GM12801 (cell line): ENCODE measurements around the gene SERINC5.

Source experiments
- TF ChIP-seq, protein P1 (sequence below): IDR thresholded peaks from one replicate; pipeline ENCODE4 v1.5.1; 2011; ENCODE audit warnings: control low read depth; ENCODE audit not compliant: insufficient read length; ENCODE audit errors: extremely low read depth

Gene SERINC5

DNA sequence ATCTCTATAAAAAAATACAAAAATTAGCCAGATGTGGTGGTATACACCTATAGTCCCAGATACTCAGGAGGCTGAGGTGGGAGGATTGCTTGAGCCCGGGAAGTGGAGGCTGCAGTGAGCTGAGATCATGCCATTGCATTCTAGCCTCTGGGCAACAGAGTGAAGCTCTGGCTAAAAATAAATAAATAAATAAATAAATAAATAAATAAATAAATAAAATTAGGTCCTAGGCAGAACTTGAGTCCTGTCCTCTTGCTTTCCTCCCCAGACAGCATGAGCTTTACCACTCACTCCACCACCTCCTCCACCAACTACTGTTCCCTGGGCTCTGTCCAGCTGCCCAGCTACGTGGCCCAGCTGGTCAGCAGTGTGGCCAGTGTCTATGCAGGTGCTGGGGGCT is 32.3 kb upstream of the SERINC5 start:
- TF ChIP-seq, protein P1, sequence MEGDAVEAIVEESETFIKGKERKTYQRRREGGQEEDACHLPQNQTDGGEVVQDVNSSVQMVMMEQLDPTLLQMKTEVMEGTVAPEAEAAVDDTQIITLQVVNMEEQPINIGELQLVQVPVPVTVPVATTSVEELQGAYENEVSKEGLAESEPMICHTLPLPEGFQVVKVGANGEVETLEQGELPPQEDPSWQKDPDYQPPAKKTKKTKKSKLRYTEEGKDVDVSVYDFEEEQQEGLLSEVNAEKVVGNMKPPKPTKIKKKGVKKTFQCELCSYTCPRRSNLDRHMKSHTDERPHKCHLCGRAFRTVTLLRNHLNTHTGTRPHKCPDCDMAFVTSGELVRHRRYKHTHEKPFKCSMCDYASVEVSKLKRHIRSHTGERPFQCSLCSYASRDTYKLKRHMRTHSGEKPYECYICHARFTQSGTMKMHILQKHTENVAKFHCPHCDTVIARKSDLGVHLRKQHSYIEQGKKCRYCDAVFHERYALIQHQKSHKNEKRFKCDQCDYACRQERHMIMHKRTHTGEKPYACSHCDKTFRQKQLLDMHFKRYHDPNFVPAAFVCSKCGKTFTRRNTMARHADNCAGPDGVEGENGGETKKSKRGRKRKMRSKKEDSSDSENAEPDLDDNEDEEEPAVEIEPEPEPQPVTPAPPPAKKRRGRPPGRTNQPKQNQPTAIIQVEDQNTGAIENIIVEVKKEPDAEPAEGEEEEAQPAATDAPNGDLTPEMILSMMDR, result no peak

DNA sequence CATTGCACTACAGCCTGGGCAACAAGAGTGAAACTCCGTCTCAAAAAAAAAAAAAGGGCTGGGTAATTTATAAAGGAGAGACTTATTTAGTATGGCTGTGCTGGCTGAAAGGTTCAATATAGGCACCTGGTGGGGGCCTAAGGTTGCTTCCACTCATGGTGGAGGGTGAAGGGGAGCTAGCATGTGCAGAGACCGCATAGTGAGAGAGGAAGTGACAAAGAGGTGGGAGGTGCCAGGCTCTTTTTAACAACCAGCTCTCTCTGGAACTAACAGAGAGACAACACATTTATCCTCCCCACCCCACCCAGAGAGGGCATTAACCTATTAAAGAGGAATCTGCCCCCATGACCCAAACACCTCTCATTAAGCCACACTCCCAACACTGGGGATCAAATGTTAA is 28.9 kb upstream of the SERINC5 start:
- TF ChIP-seq, protein P1, result no peak

DNA sequence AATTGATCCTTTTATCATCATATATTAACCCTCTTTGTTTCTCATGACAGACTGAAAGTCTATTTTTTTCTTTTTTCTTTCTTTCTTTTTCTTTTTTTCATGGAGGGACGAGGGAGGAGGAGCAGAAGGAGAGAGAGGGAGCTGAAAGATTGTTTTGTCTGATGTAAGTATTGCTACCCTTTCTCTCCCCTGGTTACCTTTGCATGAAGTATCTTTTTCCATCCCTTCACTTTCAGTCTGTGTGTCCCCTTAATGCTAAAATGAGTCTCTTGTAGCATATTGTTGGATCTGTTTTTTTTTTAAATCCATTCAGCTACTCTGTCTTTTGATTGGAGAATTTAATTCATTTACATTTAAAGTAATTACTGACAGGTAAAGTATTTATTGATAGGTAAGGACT is 27.5 kb upstream of the SERINC5 start:
- TF ChIP-seq, protein P1, result no peak

DNA sequence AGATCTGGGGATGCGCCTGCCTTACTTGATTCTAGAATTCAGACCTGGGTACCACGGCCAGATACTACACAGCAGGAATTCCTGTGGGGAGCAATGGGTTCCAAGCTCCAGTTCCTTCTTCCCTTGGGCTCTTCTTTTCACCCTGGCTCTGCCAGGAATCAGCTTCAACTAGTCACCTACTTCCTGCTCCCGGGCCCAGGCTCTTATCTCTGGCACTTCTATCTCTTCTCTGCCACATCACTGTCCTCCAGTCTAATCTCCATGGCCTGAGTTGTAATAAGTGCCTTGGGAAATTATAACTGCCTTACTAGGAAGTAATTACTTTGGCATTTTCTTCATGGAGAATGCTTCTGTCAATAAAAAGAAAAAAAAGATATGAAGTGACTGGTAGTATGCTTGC is 26.2 kb upstream of the SERINC5 start:
- TF ChIP-seq, protein P1, result no peak

DNA sequence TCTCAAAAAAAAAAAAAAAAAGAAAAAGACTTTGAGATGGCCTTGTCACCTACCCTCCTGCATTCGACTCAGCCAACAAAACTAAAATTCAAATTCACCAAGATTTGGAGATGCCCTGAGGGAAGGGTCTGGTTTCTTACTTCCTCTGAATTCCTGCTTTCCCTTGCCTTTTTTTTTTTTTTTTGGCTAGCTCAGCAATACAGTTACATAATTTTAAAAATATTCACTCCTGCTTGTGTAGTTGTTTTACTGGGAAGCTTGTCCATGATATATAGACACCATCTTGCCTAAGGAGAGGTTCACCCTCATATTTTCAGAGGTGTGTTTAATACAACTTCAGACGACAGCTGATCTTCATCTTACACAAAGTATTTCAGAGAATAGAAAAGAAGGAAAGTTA is 21.3 kb upstream of the SERINC5 start:
- TF ChIP-seq, protein P1, result no peak

DNA sequence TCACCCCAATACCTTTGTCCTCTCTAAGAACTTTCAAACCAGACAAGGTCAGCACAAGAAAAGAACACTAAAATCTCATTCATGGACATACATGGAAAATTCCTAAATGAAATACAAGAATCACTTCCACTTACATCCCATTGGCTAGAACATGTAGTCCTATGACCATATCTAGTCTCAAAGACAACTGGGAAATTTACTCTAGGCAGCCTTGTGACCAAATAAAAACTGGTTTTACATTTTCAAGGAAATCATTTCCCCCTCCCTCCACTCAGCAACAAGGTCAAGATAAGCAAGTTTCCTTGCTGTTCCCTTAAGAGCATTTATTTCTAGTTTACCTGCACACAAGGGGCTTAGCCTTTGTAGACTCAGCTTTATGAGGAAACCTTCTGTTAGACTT is 20.3 kb upstream of the SERINC5 start:
- TF ChIP-seq, protein P1, result no peak

DNA sequence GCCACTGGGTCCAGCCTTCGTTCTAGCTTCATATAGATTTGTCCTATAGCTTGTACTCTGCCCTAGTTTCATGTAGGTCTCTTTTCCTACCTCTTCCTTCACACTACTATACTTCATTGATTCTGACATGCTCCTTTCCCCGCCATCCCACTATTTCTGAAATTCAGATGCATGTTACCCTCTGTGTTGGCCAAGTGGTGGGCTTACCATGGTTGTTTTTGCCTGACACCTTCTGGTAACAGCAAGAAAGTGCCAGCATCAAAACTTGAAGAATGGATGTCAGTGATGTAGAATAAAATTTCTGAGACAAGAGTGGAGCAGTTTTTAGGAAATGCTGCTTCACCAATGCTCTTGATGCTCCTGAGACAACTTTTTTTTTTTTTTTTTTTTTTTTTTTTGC is 19.5 kb upstream of the SERINC5 start:
- TF ChIP-seq, protein P1, result no peak

DNA sequence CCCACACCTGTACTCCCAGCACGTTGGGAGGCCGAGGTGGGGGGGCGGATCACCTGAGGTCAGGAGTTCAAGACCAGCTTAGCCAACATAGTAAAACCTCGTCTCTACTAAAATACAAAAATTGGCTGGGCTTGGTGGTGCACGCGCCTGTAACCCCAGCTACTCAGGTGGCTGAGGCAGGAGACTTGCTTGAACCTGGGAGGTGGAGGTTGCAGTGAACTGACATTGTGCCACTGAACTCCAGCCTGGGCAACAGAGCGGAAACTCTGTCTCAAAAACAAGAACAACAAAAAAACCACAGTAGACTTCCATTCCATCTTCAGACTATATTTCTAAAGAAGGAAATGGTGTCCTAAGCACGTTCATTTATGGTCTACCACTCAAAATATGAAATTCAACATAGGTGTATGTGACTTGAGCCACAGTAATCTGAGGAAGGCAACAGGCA is 14.2 kb upstream of the SERINC5 start:
- TF ChIP-seq, protein P1, result no peak
